ENCODE measurements around the gene TRDMT1.

Gene TRDMT1

DNA sequence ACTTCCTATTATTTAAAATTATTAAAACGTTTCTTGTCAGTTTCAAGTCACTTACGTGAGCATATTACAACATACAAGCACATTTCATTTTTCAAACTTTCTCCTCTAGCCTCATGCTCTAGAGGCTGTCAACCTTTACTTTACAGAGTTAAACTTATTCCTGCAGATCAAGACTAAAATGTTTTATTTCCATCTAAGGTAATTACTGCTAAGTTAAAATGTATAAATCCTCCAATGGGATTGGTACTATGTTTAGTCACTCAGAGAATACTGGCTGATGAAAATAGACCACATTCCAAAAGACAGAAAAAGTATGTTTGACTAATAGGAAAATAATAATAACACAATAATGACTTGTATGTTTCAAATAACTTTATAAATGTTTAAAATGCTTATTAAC, 8.4 kb upstream of the TRDMT1 start:
- DNase-seq (ENCODE audit: low read depth in 2 of 2), result no peak

- DNase-seq (ENCODE audit: low read depth in 2 of 2), result no peak
These were observed 7.8 kb upstream of the TRDMT1 start for GRCh38 chr10:17209302-17209701.

DNA sequence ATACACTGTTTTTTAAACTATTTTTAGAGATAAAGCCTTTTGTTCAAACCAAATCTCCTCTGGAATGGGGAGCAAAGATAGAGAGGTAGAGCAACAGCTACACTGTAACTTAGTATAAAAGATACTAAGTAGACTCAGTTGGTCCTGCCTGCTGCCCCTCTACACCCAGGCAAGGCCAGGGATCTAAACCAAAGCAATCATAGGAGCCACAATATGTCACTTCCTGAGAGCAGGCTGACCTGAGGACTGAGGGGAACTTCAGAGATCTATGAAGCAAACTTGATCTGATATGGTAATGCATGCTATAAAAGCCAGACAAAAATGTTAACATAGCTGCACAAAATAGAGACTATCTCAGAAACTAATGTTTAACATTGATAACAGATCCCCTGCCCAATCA, 7.0 kb upstream of the TRDMT1 start:
- no peak for DNase-seq (ENCODE audit: low read depth in 2 of 2)

DNA sequence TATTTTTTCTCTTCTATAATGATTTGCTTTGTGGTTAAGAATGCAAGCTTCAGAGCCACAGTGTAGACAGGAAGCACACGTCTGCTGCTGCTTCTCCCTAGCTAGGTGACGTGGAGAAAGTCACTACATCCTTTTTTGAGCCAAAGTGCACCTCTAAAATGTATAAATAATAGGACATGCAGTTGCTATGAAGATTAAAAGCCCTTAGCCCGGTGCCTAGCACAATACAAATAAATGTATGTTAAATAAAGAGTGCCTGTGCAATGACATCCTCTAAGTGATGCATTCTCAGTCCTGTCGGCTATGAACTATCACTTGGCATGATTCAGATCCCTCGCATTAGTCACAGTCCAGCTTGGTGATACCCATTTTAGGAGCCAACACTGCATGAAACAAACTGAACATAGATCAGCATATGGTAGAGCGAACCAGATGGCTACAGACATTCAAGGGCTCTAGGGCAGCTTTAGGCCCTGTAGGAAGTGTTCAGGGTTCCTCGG, 4.8 kb upstream of the TRDMT1 start:
- no peak for DNase-seq (ENCODE audit: low read depth in 2 of 2)

DNA sequence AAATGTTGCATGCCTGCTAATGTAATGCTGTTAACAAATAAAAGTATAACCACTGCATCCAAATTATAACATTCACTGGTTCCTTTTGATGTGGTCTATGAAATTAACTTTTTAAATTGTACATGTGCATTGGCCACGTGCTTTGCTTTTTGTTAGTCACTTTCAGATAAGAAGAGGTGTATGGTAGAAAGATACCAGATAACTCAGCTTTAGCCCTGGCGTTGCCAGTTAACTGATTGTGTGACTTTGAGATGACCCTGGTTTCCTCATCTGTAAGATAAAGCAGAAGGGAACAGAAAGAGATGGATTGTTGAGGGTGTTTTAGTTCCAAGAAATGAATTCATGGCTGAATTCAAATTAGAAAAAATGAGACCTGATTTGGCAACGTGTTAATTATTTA, 1.9 kb upstream of the TRDMT1 start:
- no peak for DNase-seq (ENCODE audit: low read depth in 2 of 2)

- DNase-seq (ENCODE audit: low read depth in 2 of 2), result no peak
These were observed 1.5 kb upstream of the TRDMT1 start for GRCh38 chr10:17202999-17203398.

- no peak for DNase-seq (ENCODE audit: low read depth in 2 of 2)
These were observed 1.0 kb upstream of the TRDMT1 start for GRCh38 chr10:17202506-17202905.

- DNase-seq (ENCODE audit: low read depth in 2 of 2), result no peak
These were observed 283 bp upstream of the TRDMT1 start for GRCh38 chr10:17201794-17202116.

DNA sequence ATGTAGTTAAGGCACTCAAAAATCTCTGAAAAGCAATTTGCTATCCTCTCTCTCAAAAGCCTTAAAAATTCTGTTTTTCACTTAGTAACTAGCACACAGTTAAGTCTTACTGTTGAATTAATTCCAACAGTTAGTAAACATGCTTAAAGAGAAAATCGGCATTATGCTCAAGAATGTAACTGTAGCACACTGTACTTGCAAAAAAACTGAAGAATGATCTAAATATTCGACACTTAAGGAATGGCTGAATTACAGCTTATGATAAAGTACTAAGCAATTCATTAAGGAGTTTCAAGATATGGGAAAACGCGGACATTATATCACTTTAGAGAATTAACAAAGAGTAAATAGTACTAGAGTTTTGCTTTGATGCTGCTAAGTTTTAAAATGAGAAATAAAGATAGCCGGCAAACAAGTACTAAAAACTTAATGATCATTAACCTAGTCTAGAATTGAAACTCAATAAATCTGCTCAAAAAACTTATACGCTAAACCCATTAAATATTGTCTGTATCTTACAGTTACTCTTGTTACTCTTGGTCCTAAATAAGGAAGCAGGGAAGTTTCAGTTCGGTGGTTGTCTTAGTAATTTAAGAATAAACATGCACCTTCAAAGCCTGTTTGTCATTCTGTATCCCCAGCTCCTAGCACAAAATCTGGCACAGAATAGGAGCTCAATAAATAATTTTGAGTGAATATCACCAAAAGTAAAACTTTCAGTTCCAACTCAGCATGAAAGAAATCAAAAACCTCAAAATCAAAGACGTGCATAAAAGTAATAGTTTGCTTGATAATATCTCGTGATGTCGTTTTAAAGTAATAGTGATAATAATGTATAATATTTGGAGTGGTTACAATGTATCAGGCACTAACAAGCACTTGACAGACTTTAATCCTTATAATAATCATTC, 1.2 kb downstream of the TRDMT1 start:
- DNase-seq (ENCODE audit: low read depth in 2 of 2), result no peak

GRCh38 chr10:17199351-17199804, 2.1 kb downstream of the TRDMT1 start:
- no peak for DNase-seq (ENCODE audit: low read depth in 2 of 2)

GRCh38 chr10:17196573-17196972, 4.9 kb downstream of the TRDMT1 start:
- no peak for DNase-seq (ENCODE audit: low read depth in 2 of 2)

DNA sequence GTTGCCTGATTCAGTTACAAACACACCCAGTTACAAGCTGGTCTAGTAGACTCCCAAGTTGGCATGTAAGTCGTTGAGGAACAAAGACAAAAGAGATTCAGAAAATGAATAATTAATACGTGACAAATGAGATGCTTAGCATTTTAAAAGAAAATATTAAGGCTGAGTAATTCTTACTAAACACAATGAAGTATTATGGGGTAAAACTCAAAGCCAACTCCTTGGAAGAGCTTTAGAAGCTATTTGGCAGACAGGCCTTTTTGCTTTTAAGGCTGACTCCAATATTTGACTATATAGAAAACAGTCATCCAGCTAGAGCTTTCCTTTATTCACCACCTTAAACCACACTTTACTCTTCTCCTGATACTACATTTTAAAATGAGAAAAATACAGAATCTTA, 5.4 kb downstream of the TRDMT1 start:
- no peak for DNase-seq (ENCODE audit: low read depth in 2 of 2)

- no peak for DNase-seq (ENCODE audit: low read depth in 2 of 2)
These were observed 6.4 kb downstream of the TRDMT1 start for GRCh38 chr10:17195083-17195482.

DNA sequence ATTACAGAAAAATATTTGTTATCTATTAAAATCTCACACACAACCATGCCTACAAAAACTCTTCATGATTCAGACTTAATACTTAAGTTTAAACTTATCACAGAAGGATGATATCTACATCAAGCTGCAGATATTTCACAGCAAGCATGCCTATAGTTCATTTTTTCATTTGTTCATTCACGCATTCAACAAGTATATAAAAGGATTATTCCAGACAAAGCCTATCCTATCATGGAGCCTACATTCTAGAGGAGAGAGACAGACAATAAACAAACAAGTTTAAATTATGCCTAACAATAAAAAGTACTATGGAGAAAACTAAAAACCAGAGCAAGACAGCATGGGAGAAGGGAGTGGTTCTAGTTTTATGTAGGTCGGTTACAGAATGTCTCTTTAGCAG, 10.9 kb downstream of the TRDMT1 start:
- no peak for DNase-seq (ENCODE audit: low read depth in 2 of 2)

DNA sequence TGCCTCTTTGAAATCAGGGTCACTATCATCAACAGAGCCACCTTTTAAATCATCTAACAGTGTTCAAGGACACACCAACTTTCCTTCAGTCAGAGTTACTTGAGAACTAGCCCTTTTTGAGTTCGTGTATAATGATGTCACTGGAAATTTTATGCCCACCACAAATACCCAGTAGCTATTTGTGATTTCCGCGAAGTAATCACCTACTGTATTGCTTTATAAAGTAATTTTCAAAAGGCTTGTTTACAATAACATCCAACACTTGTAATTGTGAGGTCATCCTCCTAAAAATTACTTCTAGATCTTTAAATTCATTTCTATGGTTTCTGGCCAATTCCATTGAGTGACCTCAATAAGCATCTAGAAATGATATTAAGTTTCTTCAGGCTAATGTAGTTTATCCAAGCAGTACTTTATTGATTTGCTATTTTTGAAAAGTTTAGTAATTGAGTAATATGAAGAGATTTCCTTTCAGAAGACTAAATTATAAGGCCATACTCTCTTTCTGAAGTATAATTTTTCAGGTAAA, 12.8 kb downstream of the TRDMT1 start:
- DNase-seq (ENCODE audit: low read depth in 2 of 2), result no peak

DNA sequence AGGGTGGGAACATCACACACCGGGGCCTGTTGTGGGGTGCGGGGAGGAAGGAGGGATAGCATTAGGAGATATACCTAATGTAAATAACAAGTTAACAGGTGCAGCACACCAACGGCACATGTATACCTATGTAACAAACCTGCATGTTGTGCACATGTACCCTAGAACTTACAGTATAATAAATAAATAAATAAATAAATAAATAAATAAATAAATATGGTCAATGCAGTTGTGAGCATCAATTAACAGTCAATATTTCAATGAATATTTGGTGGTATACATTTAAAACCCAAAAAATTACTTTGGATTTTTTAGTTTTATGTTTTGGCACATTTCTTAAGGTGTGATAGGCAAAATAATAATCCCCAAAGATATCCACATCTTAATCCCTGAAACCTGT, 15.6 kb downstream of the TRDMT1 start:
- DNase-seq (ENCODE audit: low read depth in 2 of 2), result no peak

- DNase-seq (ENCODE audit: low read depth in 2 of 2), result no peak
These were observed 18.4 kb downstream of the TRDMT1 start for GRCh38 chr10:17183110-17183509.

- no peak for DNase-seq (ENCODE audit: low read depth in 2 of 2)
These were observed 19.7 kb downstream of the TRDMT1 start for GRCh38 chr10:17181751-17182150.

- DNase-seq (ENCODE audit: low read depth in 2 of 2), result no peak
These were observed 20.4 kb downstream of the TRDMT1 start for GRCh38 chr10:17181110-17181509.

DNA sequence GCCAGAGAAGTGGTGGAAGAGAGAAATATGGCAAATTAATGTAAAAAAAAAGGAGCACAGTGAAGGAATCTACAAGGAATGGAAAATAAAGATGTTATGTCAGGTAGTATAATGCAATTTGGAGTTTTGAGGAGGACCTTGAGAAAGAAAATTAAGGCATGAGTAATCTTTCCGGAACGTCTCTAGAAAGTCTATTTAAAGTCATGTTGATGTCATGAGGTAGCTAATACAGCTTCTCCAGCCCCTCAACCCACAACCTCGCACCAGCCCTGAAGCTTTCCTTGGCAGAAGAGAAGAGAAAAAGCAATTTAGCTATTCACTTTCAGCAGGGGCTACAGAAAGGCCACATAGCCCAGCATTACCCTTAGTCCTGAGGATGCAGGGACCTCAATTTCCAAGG, 22.5 kb downstream of the TRDMT1 start:
- DNase-seq (ENCODE audit: low read depth in 2 of 2), result no peak

- no peak for DNase-seq (ENCODE audit: low read depth in 2 of 2)
These were observed 23.5 kb downstream of the TRDMT1 start for GRCh38 chr10:17178006-17178405.

DNA sequence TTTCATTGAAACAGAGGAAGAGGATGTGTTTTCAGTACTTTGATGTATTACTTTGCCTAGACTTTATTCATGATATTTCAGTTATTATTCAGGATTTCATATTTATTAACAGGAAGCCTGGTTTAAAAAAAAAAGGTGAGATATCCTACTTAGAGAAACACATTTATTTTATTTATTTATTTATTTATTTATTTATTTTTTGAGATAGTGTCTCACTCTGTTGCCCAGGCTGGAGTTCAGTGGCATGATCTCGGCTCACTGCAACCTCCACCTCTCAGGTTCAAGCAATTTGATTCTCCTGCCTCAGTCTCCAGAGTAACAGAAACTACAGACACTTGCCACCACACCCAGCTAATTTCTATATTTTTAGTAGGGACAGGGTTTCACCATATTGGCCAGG, 24.5 kb downstream of the TRDMT1 start:
- DNase-seq (ENCODE audit: low read depth in 2 of 2), result no peak

GRCh38 chr10:17176091-17176490, 25.4 kb downstream of the TRDMT1 start:
- no peak for DNase-seq (ENCODE audit: low read depth in 2 of 2)

GRCh38 chr10:17175551-17175950, 25.9 kb downstream of the TRDMT1 start:
- DNase-seq (ENCODE audit: low read depth in 2 of 2), result no peak

All from stimulated activated CD8-positive, alpha-beta memory T cell treated with anti-CD3 and anti-CD28 coated beads, Interleukin-2, amount 100 ng/mL, for 48 hours (primary cell).